Caco-2 (cell line): Measurements from ENCODE around the gene GALNT14. TPM values are rescaled to one million over a fixed set of nuclear protein-coding genes. Genes with fewer than 3 reads are reported as not detected.

Experiments used
- BruUV-seq: library from RNA; stranded (reverse); fragments of 400-500 nt; replicated peaks from 2 replicates; lab custom pipeline; 2021; lab: Mats Ljungman, UMichigan
- CTCF ChIA-PET: fragments of 300-600 bp; sonication (Branson Sonifier 250); formaldehyde crosslinking; loops from one replicate; lab custom pipeline; 2022; ENCODE audit warnings: antibody characterized with exemption; lab: Charles Lee
- POLR2A ChIA-PET: fragments of 300-600 bp; sonication (Branson Sonifier 250); formaldehyde crosslinking; loops from one replicate; lab custom pipeline; 2022; ENCODE audit warnings: antibody characterized with exemption; lab: Charles Lee
- DNase-seq, 2 experiments: peaks; one replicate each; pipeline versions ENCODE4 v3.0.0 to v3.0.0-alpha.2; 2020 to 2022
- H3K27me3 ChIP-seq: replicated peaks from 2 replicates; pipeline ENCODE4 v1.6.0; 2011; ENCODE audit warnings: low read length; ENCODE audit not compliant: control insufficient read depth, insufficient read depth
- H3K36me3 ChIP-seq: 2 replicates; pipeline ENCODE4 v1.5.1; 2011; ENCODE audit warnings: low read length; ENCODE audit not compliant: control insufficient read depth, insufficient read depth
- H3K4me1 ChIP-seq: fragments of 250-450 bp; sonication (Bioruptor Pico); 2 replicates; pipeline ENCODE4 v1.5.1; 2020; ENCODE audit warnings: mild to moderate bottlenecking
- H3K4me3 ChIP-seq: 2 replicates; pipeline ENCODE4 v1.5.1; 2011; ENCODE audit warnings: low read depth, mild to moderate bottlenecking, control low read depth, low read length
- H3K9me3 ChIP-seq: fragments of 250-450 bp; sonication (Bioruptor Pico); 2 replicates; pipeline ENCODE4 v1.5.1; 2020; ENCODE audit warnings: mild to moderate bottlenecking, moderate library complexity
- H3K27ac Mint-ChIP-seq: one replicate; pipeline ENCODE4 v1.8.0; 2022; ENCODE audit warnings: mixed read lengths; ENCODE audit not compliant: unreplicated experiment
- H3K27me3 Mint-ChIP-seq: one replicate; pipeline ENCODE4 v1.8.0; 2022; ENCODE audit warnings: mixed read lengths; ENCODE audit not compliant: insufficient read depth, unreplicated experiment
- H3K36me3 Mint-ChIP-seq: one replicate; pipeline ENCODE4 v1.8.0; 2022; ENCODE audit warnings: mild to moderate bottlenecking, mixed read lengths; ENCODE audit not compliant: insufficient read depth, unreplicated experiment
- H3K4me1 Mint-ChIP-seq: one replicate; pipeline ENCODE4 v1.8.0; 2022; ENCODE audit warnings: low read depth, mixed read lengths; ENCODE audit not compliant: unreplicated experiment
- H3K4me3 Mint-ChIP-seq: one replicate; pipeline ENCODE4 v1.8.0; 2022; ENCODE audit warnings: mild to moderate bottlenecking, moderate library complexity, mixed read lengths; ENCODE audit not compliant: unreplicated experiment
- H3K9me3 Mint-ChIP-seq: one replicate; pipeline ENCODE4 v1.8.0; 2022; ENCODE audit warnings: mixed read lengths; ENCODE audit not compliant: unreplicated experiment
- CTCF ChIP-seq, 2 experiments: fragments of 200-600 bp in 1 of 2; IDR thresholded peaks; 1 replicate in 1 of 2; 2 replicates in 1 of 2; pipeline versions ENCODE4 v1.5.1 to v1.8.0; 2011 to 2022; ENCODE audit warnings: antibody characterized with exemption in 1 of 2, control low read depth in 1 of 2, inconsistent platforms in 1 of 2, low read depth in 1 of 2, low read length in 1 of 2, mild to moderate bottlenecking in 1 of 2, moderate library complexity in 1 of 2; ENCODE audit not compliant: insufficient read depth in 1 of 2, severe bottlenecking in 1 of 2, unreplicated experiment in 1 of 2
- intact Hi-C: fragments of 100-400 bp; cut with micrococcal nuclease; formaldehyde crosslinking; loops from one replicate; pipeline ENCODE4 v1.10.0; 2022; ENCODE audit not compliant: unreplicated experiment
- total RNA-seq: library from RNA; stranded (reverse); gene quantifications from 2 replicates; pipeline ENCODE4 v1.2.3, GENCODE V29; 2022

GALNT14 gene
- total RNA-seq, 1 experiment from 2014 or later = not detected

GRCh38 chr2:30935795-30936194 is 202.4 kb downstream of the GALNT14 start:
- H3K9me3 ChIP-seq = no peaks in the 10 kb centered on the region
- no peaks in the 10 kb centered on the region for H3K4me1 ChIP-seq
- Mint-ChIP-seq H3K27ac (no peak overlapping the region), H3K27me3 (peaks cover 13% of the 10 kb centered on the region), H3K36me3 (no peaks in the 10 kb centered on the region), H3K4me3 (no peak overlapping the region), H3K9me3 (no peaks in the 10 kb centered on the region), H3K4me1 (no peaks in the 10 kb centered on the region)
- BruUV-seq = no TSS peak
- intact Hi-C loops = no loop called here
- H3K36me3 ChIP-seq = no peaks in the 10 kb centered on the region
- ChIA-PET CTCF (no interaction called here), POLR2A (no interaction called here)
- DNase-seq = no peak
- H3K27me3 ChIP-seq = no peaks in the 10 kb centered on the region
- no peak for TF ChIP-seq CTCF (IDR thresholded peaks at IDR 0.05; ENCODE audit: insufficient read depth in 1 of 2, low read depth in 1 of 2, low read length in 1 of 2, severe bottlenecking in 1 of 2, unreplicated experiment in 1 of 2)
- no peak overlapping the region for H3K4me3 ChIP-seq

GRCh38 chr2:30934066-30934465 is 204.2 kb downstream of the GALNT14 start:
- POLR2A ChIA-PET = no interaction called here
- Histone ChIP-seq H3K27me3 (no peaks in the 10 kb centered on the region), H3K36me3 (no peaks in the 10 kb centered on the region), H3K4me3 (no peak overlapping the region), H3K4me1 (no peaks in the 10 kb centered on the region), H3K9me3 (no peaks in the 10 kb centered on the region)
- no peak for DNase-seq
- Mint-ChIP-seq H3K27ac (no peak overlapping the region), H3K4me3 (no peak overlapping the region), H3K4me1 (no peaks in the 10 kb centered on the region), H3K9me3 (no peaks in the 10 kb centered on the region), H3K36me3 (no peaks in the 10 kb centered on the region), H3K27me3 (peaks cover 9% of the 10 kb centered on the region)
- CTCF ChIA-PET = no interaction called here
- TF ChIP-seq CTCF (IDR thresholded peaks at IDR 0.05; ENCODE audit: insufficient read depth in 1 of 2, low read depth in 1 of 2, low read length in 1 of 2, severe bottlenecking in 1 of 2, unreplicated experiment in 1 of 2) = no peak
- intact Hi-C loops = no loop called here
- no TSS peak for BruUV-seq

- no peak for TF ChIP-seq CTCF (IDR thresholded peaks at IDR 0.05; ENCODE audit: insufficient read depth in 1 of 2, low read depth in 1 of 2, low read length in 1 of 2, severe bottlenecking in 1 of 2, unreplicated experiment in 1 of 2)
- no peaks in the 10 kb centered on the region for H3K36me3 ChIP-seq
- H3K9me3 Mint-ChIP-seq = no peaks in the 10 kb centered on the region
- H3K4me3 Mint-ChIP-seq = no peak overlapping the region
- H3K4me1 Mint-ChIP-seq = no peaks in the 10 kb centered on the region
- intact Hi-C loops = no loop called here
- no peak overlapping the region for H3K27ac Mint-ChIP-seq
- peaks cover 7% of the 10 kb centered on the region for H3K27me3 Mint-ChIP-seq
- ChIA-PET CTCF (no interaction called here), POLR2A (no interaction called here)
- H3K4me3 ChIP-seq = no peak overlapping the region
- no peaks in the 10 kb centered on the region for H3K27me3 ChIP-seq
- H3K36me3 Mint-ChIP-seq = no peaks in the 10 kb centered on the region
- BruUV-seq = no TSS peak
- no peaks in the 10 kb centered on the region for H3K9me3 ChIP-seq
- no peak for DNase-seq
- no peaks in the 10 kb centered on the region for H3K4me1 ChIP-seq
These were observed 204.7 kb downstream of the GALNT14 start for GRCh38 chr2:30933496-30933895.
